ENCODE measurements around the gene TLE5.

- TF ChIP-seq REST (IDR thresholded peaks at IDR 0.05; ENCODE audit: insufficient replicate concordance, low read depth) (no peak), CTCF (IDR thresholded peaks at IDR 0.05; ENCODE audit: insufficient read depth, low read length) (no peak), POLR2AphosphoS5 (IDR thresholded peaks at IDR 0.05; ENCODE audit: low read depth) (no peak), SPI1 (IDR thresholded peaks at IDR 0.05; ENCODE audit: borderline replicate concordance, low read depth) (no peak)
Observed at GRCh38 chr19:3010871-3011270, 51.4 kb downstream of the TLE5 start.
